Colonic mucosa (tissue), 4 donors: ENCODE measurements around the gene LRRC10B. TPM values are rescaled to one million over a fixed set of nuclear protein-coding genes. Genes with fewer than 3 reads are reported as not detected.

ENCODE experiments used
- DNase-seq: peaks from one replicate; pipeline ENCODE4 v3.0.0-alpha.2; 2020
- H3K27ac ChIP-seq: fragments of 200-600 bp; one replicate; pipeline ENCODE4 v1.8.0; 2021
- H3K27me3 ChIP-seq: fragments of 200-600 bp; one replicate; pipeline ENCODE4 v1.8.0; 2021
- H3K36me3 ChIP-seq: fragments of 200-600 bp; one replicate; pipeline ENCODE4 v1.8.0; 2021
- H3K4me1 ChIP-seq: fragments of 200-600 bp; one replicate; pipeline ENCODE4 v1.8.0; 2021; ENCODE audit warnings: mild to moderate bottlenecking
- H3K4me3 ChIP-seq: fragments of 200-600 bp; one replicate; pipeline ENCODE4 v1.8.0; 2021
- H3K9ac ChIP-seq, 2 donors: one replicate each; pipeline ENCODE4 v1.7.0; 2013; ENCODE audit warnings: control low read depth in 2 of 2, low read depth in 2 of 2, low read length in 2 of 2
- H3K9me3 ChIP-seq: fragments of 200-600 bp; one replicate; pipeline ENCODE4 v1.8.0; 2021
- CTCF ChIP-seq: fragments of 200-600 bp; IDR thresholded peaks from one replicate; pipeline ENCODE4 v1.8.0; 2022; ENCODE audit warnings: antibody characterized with exemption, mild to moderate bottlenecking
- intact Hi-C: fragments of 100-400 bp; cut with DNase I; formaldehyde crosslinking; loops from one replicate; pipeline ENCODE4 v1.14.1; 2022
- total RNA-seq, 2 donors: library from RNA; stranded (reverse); fragmentation: NEBNext Ultra II Directional in 1 of 2; extraction: Animal tissue kit (Norgen Biotek cat#: 25700) in 1 of 2; gene quantifications; one replicate each; pipeline ENCODE4 v1.2.1, GENCODE V29; 2021
- donor health status: healthy.
- donor health status: DM: no; HTN: no; CAD: no.
- donor health status: DM: no; HTN: no; CAD: no.

Gene LRRC10B
- total RNA-seq, 2 donors from 2014 or later, result 0.54 to 1.3 TPM

GRCh38 chr11:61539006-61539405 lies 30.5 kb downstream of the LRRC10B start:
- H3K4me3 ChIP-seq, result no peak overlapping the region
- no peak for DNase-seq
- intact Hi-C loops, result no loop called here
- H3K9me3 ChIP-seq, result no peaks in the 10 kb centered on the region
- H3K27me3 ChIP-seq, result no peaks in the 10 kb centered on the region
- H3K36me3 ChIP-seq, result no peaks in the 10 kb centered on the region
- peaks cover 2% of the 10 kb centered on the region for H3K4me1 ChIP-seq
- no peak overlapping the region for H3K9ac ChIP-seq
- TF ChIP-seq CTCF, result no peak
- no peak overlapping the region for H3K27ac ChIP-seq

GRCh38 chr11:61539831-61540357 lies 31.3 kb downstream of the LRRC10B start:
- TF ChIP-seq CTCF, result no peak
- no peak overlapping the region for H3K27ac ChIP-seq

GRCh38 chr11:61540528-61540927 lies 32.0 kb downstream of the LRRC10B start:
- Histone ChIP-seq H3K27me3 (no peaks in the 10 kb centered on the region), H3K4me1 (no peaks in the 10 kb centered on the region), H3K9me3 (no peaks in the 10 kb centered on the region), H3K27ac (no peak overlapping the region), H3K9ac (no peak overlapping the region), H3K36me3 (no peaks in the 10 kb centered on the region), H3K4me3 (no peak overlapping the region)
- intact Hi-C loops, result no loop called here
- no peak for TF ChIP-seq CTCF
- no peak for DNase-seq

More at GRCh38 chr11:61539831-61540357, 31.3 kb downstream of the LRRC10B start:
- H3K27me3 ChIP-seq, result no peaks in the 10 kb centered on the region
- no peak overlapping the region for H3K4me3 ChIP-seq
- intact Hi-C loops, result no loop called here
- no peaks in the 10 kb centered on the region for H3K4me1 ChIP-seq
- H3K9me3 ChIP-seq, result no peaks in the 10 kb centered on the region
- DNase-seq, result no peak
- H3K36me3 ChIP-seq, result no peaks in the 10 kb centered on the region
- no peak overlapping the region for H3K9ac ChIP-seq

- intact Hi-C loops, result no loop called here
- H3K36me3 ChIP-seq, result no peaks in the 10 kb centered on the region
- H3K9me3 ChIP-seq, result no peaks in the 10 kb centered on the region
- no peak overlapping the region for H3K4me3 ChIP-seq
- H3K27me3 ChIP-seq, result no peaks in the 10 kb centered on the region
- TF ChIP-seq CTCF, result no peak
- H3K9ac ChIP-seq, result no peak overlapping the region
- DNase-seq, result no peak
- H3K4me1 ChIP-seq, result no peaks in the 10 kb centered on the region
- no peak overlapping the region for H3K27ac ChIP-seq
These were observed 33.0 kb downstream of the LRRC10B start for GRCh38 chr11:61541598-61541997.

- no peak for TF ChIP-seq CTCF
- Histone ChIP-seq H3K9me3 (no peaks in the 10 kb centered on the region), H3K4me1 (no peaks in the 10 kb centered on the region), H3K4me3 (no peak overlapping the region), H3K36me3 (no peaks in the 10 kb centered on the region), H3K9ac (no peak overlapping the region), H3K27ac (no peak overlapping the region), H3K27me3 (no peaks in the 10 kb centered on the region)
- DNase-seq, result no peak
- intact Hi-C loops, result no loop called here
These were observed 33.5 kb downstream of the LRRC10B start for GRCh38 chr11:61542024-61542461.
